NCI-H1092 (cell line): ENCODE results near the gene SEMA6C.

Experiments
- DNase-seq: peaks from one replicate; lab custom pipeline; 2025; lab: John Stamatoyannopoulos, UW

The SEMA6C gene

DNA sequence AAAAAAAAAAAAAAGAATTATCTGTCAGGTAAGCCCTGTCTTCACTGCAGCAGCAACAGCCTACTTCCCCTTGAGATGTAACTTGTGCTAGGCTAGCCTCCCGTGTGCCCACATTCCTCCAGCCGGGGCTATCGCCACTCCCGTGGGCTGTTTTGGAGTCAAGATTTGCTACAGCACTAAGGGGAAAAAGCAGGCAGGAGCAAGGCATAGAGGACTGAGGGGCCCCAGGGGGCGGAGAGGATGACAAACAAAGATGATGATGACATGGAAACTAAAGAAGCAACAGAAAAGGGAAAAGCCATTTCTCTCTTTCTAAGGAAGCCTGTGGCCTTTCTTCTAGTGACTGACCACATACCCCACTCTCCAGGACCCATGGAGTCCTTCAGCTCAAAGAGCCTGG is 11.9 kb upstream of the SEMA6C start:
- no peak for DNase-seq

DNA sequence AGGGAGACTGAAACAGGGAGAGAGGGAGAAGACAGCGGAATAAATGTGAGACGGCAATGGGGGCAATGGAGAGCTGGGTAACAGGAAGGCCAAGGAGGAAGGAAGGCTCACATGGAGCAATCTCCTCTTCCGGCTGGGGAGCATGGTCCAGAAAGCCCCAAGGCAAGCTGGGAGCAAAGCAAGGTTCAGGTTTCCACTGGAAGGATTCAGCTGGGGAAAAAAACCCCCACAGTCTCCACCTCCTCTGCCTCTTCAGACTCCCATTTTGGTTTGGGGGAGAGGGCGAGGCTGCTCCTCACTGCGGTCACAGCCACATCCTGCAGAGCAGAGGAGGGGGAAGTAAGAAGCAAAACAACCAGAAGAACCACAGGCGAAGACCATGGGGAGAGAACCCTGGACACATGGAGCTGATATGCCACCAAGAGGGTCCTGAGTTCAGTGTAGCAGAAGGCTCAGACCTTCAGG is 10.7 kb upstream of the SEMA6C start:
- DNase-seq, result no peak

GRCh38 chr1:151156515-151156819 is 10.0 kb upstream of the SEMA6C start, which contains the start of gene TNFAIP8L2:
Gene TNFAIP8L2 (plus strand): TSS chr1:151156649. CDS start chr1:151158698, 2,049 bp downstream.
- no peak for DNase-seq

DNA sequence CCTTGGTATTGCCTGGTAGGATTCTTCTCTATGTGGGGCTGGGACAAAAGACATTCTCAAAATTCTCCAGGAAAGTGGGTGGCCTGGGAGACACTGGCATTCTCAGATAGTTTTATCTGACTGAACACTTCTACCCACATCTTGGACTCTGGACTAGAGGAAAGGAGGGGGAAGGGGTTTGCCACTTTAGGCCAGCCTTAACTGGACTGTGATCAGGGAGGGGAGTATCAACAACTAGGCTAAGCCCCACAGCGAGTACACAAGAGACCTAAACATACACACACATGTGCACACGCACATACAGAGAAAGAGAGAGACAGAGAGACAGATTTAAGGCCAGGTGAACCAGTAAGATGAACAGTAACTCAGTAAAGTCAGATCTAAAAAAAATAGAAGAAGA is 1.2 kb upstream of the SEMA6C start:
- no peak for DNase-seq

GRCh38 chr1:151147132-151147503 is 687 bp upstream of the SEMA6C start:
- DNase-seq, result no peak

- no peak for DNase-seq
Measured at GRCh38 chr1:151146072-151146411, 389 bp downstream of the SEMA6C start.

DNA sequence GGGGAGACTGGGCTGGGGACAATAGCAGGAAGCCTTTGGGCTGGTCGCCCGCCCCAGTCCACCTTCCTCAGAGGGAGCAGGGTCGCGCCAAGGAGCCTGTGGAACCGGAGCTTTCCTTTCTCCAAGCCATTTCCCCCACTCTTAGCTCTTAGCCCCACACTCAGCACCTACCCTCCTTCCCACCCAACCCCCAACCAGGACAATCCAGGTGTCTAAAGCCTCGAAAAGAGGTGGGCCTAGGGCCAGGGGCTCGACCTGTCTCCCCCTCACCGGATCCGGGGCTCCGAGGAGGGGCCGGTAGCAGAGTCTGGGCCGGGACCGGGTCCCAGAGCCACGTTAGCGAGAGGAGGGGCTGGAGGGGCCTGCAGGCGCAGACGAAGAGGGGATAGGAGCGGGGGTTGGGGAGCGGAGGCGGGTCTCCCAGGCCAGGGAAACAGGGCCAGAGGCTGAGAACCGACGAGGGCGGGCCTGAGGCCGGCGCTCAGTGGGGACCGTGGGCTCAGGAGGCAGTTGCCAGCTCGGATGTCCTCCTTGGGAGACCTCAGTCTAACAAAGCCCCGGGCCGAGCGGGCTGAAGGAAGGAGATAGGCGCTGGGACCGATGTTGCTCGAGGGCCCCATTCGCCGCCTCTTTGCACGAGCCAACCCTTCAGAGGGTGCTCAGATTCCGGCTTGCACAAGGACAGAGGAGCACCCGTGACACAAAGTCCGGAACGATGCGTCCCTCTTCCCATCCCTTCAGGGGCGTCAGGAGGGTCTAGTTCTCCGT is 943 bp downstream of the SEMA6C start:
- DNase-seq, result peak; percentile 16

DNA sequence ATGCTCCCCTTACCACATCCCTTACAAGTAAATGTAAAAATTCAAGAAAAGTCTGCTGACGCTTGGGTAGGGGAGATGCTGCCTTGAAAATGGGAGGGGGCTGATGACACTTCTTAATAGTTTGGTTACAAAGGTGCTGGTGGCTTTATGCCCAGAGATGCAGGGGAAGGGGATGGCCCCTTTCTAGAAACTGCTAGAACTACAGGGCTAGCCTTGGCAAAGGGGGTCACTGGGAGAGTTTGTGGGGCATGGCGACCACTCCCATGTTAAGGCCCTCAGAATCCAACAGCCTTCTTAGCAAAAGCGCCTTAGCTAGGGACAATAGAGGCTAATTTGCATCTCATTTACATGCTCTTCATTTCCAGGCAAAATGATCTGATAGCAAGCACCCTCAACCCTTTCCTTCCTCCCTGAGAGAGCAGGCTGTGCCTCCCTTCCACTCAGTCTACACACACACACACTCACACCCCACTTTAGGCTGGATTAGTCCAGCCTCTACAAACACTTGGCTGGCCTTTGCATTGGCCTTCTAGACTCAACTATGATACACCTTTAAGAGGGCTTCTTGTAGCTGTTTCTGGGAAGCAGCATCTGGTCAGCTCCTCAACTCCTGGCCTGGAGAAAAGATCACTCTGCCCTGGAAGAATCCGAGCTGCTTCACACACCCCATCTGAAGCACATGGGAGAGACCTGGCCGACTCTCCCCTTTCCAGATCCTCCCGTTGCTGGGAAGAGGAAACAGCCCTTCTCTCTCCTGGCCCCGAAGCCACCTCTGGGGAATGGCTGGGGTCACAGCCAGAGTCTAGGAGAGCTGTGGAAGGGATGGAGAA is 1.7 kb downstream of the SEMA6C start:
- no peak for DNase-seq

GRCh38 chr1:151143986-151144385 is 2.4 kb downstream of the SEMA6C start:
- no peak for DNase-seq

DNA sequence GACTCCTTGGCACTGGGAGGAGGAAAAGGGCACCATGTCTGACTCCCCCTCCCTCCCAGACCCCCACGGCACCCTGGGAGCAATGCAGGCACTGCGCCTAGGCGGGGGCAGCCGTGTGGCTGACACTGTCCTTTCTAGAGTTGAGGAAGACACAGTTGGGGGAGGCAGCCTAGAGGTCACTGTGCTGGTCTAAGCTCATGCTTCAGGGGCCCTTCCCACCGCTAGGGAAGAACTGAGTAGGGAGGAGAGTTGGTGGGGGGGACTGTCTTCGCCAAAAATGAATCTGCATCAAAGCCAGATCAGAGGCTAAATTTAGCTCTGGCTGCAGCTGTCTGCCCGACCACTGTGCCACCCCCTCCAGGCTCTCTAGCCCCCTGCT is 3.4 kb downstream of the SEMA6C start:
- DNase-seq, result no peak

DNA sequence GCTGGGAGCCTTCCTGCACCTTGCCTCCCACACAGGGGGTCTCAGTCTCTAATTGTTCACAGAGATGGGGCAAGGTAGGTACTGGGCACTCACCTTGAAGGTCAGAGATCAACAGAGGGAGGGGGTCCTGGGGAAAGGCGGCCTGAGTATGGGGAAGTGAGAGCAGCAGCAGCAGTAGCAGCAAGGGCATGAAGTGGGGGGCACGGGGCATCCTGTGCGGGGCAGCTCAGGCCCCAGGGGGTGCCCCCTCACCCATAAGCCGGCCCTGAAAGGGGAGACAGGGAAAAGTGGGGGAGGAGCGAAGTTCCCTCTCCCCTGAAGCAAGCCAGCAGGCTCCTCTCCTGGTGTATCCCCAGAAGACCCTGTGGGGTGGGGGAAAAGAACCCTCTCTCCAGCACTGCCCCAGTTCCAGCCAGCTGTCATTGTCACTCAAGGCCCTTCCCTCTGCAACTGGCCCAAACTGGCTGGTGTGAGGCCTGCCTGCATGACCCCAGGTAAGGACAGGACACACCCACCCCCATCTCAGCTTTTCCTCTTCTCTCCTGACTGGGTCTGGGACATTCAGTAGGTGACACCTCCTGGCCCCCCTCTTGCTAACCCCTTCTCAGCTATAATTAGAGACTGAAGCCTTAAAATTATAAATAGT is 3.9 kb downstream of the SEMA6C start:
- no peak for DNase-seq

GRCh38 chr1:151137789-151138188 is 8.6 kb downstream of the SEMA6C start:
- DNase-seq, result no peak

DNA sequence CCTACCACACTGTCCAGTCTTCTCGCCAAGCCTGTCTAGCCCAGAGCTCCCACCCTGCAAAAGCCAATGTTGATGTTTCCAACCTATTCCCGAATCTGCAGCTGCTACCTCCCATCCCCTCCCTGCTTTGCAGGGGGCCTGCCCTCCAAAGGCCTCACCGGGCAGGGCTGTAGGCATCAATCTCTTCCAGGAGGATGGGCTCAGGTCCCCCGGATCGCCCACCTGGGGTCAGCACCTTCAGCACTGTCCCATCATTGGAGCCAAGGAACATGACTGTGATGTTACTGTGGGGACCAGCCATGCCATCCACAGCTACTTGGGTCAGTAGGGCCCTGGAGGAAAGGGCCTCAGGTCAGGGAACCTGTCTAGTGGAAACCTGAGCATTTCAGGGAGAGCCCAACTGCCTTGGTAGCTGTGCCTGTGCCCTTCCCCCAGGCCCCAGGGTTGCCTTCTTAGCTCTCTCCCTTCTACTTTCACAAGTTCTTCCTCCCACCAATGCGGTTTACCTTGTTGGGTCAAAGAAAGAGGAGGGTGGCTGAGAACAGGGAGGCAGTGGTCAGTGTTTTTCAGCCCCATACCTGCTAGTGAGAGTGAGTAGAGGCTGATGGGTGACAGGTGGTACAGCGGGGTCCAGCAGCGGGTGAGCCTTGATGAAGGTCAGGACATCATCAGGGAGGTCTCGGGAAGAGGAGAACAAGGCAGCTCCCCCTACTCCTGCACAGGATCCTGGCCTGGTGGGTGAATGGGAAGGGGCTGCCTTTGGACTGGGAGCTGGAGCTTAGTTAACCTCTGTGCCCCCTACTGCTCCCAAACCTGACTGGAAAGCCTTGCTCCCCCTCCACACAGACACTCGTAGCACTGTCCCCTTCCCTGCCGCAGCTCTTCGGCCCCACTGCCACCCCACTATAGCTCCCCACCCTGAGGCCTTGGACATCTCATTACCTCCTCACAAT is 10.7 kb downstream of the SEMA6C start:
- no peak for DNase-seq

DNA sequence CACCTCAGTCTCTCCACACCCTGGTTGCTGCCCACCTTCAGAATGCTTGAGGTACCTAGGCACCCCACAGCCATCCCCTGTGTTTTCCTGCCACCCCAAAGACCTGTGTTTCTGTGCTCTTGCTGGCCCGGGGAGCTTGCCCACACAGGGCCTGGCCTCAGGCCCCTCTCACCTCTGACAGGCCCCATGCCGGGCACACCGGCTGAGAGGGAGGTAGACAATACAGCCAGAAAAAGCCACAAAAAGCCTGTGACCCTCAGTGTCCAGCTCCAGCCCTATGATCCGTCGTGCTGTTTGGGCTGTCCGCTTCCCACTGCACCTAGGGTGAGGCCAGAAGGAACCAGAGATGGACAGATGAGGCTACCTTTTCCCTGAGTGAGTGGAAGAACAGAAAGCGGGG is 11.4 kb downstream of the SEMA6C start:
- no peak for DNase-seq

GRCh38 chr1:151134396-151134795 is 12.0 kb downstream of the SEMA6C start:
- no peak for DNase-seq

GRCh38 chr1:151133018-151133806 is 13.2 kb downstream of the SEMA6C start:
- DNase-seq, result no peak

GRCh38 chr1:151132335-151133017 is 14.0 kb downstream of the SEMA6C start:
- DNase-seq, result no peak

- no peak for DNase-seq
Measured at GRCh38 chr1:151131701-151132334, 14.6 kb downstream of the SEMA6C start.

DNA sequence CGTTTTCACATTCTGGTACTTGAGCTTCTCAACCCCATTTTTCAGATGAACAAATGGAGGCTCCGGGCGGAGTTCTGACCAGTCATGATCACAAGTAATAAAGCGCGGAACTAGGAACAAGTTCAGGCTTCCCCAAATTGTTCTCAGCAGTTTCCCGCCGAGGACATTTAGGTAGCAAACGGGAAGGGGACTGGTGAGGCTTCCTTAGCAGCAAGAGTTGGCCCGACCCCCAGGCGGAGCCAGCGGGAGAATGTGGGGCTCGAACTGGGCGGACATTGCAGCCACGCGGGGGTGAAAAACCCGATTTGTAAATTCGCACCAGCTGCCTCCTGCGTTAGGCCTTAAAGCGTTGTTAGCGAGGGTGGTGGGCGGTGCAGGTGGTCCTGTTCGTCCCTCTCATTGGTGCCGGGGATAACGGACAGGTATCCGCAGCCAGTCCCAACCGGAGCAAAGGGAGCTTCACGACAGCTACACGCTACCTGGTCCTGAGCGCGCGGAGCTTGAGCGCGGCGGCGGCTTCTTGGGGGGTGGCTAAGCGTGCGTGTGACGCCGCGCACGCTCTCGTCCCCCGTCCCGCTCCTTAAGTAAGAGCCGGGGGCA is 15.3 kb downstream of the SEMA6C start:
- DNase-seq, result peak; percentile 89

DNA sequence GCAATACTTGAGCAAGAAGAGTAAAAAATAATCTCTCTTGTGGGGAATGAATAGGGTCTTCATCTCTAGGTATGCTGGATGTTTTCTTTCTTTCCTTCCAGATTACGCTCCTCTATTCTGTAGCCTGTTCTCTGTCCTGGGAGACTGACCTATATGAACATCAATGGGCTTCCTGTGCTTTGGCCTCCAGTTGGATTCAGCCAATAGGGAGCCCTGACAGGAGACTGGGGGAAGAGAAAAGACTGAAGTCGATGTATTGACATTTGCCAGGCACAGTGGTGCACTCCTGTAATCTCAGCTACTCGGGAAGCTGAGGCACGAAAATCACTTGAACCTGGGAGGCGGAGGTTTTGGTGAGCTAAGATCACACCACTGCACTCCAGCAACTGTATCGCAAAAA is 17.6 kb downstream of the SEMA6C start:
- no peak for DNase-seq
